GM23338 (cell line): ENCODE measurements around the gene TRAF2. TPM values are rescaled to one million over a fixed set of nuclear protein-coding genes. Genes with fewer than 3 reads are reported as not detected.

ENCODE experiments used
- ATAC-seq: fragments of 200-7000 bp; cut with Tn5 transposase; 3 replicates; pipeline ENCODE4 v1.9.1; 2020
- DNase-seq: peaks from one replicate; pipeline ENCODE4 v3.0.0-alpha.2; 2015; ENCODE audit warnings: low spot score
- H2AFZ ChIP-seq: fragments of 200-600 bp; sonication (generic); 2 replicates; pipeline ENCODE4 v1.8.0; 2016; ENCODE audit warnings: antibody characterized with exemption, mild to moderate bottlenecking, moderate library complexity
- H3F3A ChIP-seq: fragments of 200-600 bp; sonication (generic); replicated peaks from 2 replicates; pipeline ENCODE4 v1.8.0; 2017; ENCODE audit warnings: antibody characterized with exemption, mixed run types, low read depth
- H3K27ac ChIP-seq: fragments of 200-600 bp; sonication (generic); 2 replicates; pipeline ENCODE4 v1.6.1; 2016; ENCODE audit warnings: low read depth
- H3K27me3 ChIP-seq: fragments of 200-600 bp; sonication (generic); 2 replicates; pipeline ENCODE4 v1.8.0; 2016; ENCODE audit warnings: mild to moderate bottlenecking, mixed run types, moderate library complexity; ENCODE audit not compliant: insufficient read depth
- H3K36me3 ChIP-seq: fragments of 200-600 bp; sonication (generic); 2 replicates; pipeline ENCODE4 v1.8.0; 2016; ENCODE audit warnings: mild to moderate bottlenecking; ENCODE audit not compliant: insufficient read depth
- H3K4me1 ChIP-seq: fragments of 200-600 bp; sonication (generic); 2 replicates; pipeline ENCODE4 v1.8.0; 2016; ENCODE audit warnings: mild to moderate bottlenecking, moderate library complexity; ENCODE audit not compliant: insufficient read depth
- H3K4me2 ChIP-seq: fragments of 200-600 bp; sonication (generic); 2 replicates; pipeline ENCODE4 v1.7.1; 2017; ENCODE audit warnings: mixed run types
- H3K4me3 ChIP-seq: fragments of 200-600 bp; sonication (generic); 2 replicates; pipeline ENCODE4 v1.6.1; 2016; ENCODE audit warnings: mixed run types
- H3K79me2 ChIP-seq: fragments of 200-600 bp; sonication (generic); replicated peaks from 2 replicates; pipeline ENCODE4 v1.8.0; 2017; ENCODE audit warnings: mild to moderate bottlenecking; ENCODE audit not compliant: insufficient read depth
- H3K9me2 ChIP-seq: fragments of 200-600 bp; sonication (generic); 2 replicates; pipeline ENCODE4 v1.8.0; 2017; ENCODE audit not compliant: insufficient read depth
- H4K20me1 ChIP-seq: fragments of 200-600 bp; sonication (generic); replicated peaks from 2 replicates; pipeline ENCODE4 v1.8.0; 2017; ENCODE audit warnings: mild to moderate bottlenecking; ENCODE audit not compliant: insufficient read depth
- H3K27ac Mint-ChIP-seq: 2 replicates; pipeline ENCODE4 v1.8.0; 2020; ENCODE audit warnings: inconsistent platforms, mild to moderate bottlenecking, moderate library complexity, mixed read lengths
- H3K27me3 Mint-ChIP-seq: 3 replicates; pipeline ENCODE4 v1.8.0; 2022; ENCODE audit warnings: low read depth, mild to moderate bottlenecking, moderate library complexity, mixed read lengths, inconsistent platforms; ENCODE audit not compliant: insufficient read depth, poor library complexity
- H3K36me3 Mint-ChIP-seq: 3 replicates; pipeline ENCODE4 v1.8.0; 2021; ENCODE audit warnings: low read depth, mild to moderate bottlenecking, inconsistent platforms, moderate library complexity, mixed read lengths
- H3K4me1 Mint-ChIP-seq: 3 replicates; pipeline ENCODE4 v1.8.0; 2020; ENCODE audit warnings: mild to moderate bottlenecking, inconsistent platforms, mixed read lengths
- H3K4me3 Mint-ChIP-seq: 3 replicates; pipeline ENCODE4 v1.8.0; 2021; ENCODE audit warnings: moderate library complexity, mild to moderate bottlenecking, inconsistent platforms, mixed read lengths
- H3K9me3 Mint-ChIP-seq: 3 replicates; pipeline ENCODE4 v1.8.0; 2020; ENCODE audit warnings: moderate library complexity, mild to moderate bottlenecking, inconsistent platforms, mixed read lengths
- CREB1 ChIP-seq: fragments of 250-450 bp; sonication (Bioruptor Pico); IDR thresholded peaks from 2 replicates; pipeline ENCODE4 v1.5.0; 2020; ENCODE audit warnings: low read depth, mild to moderate bottlenecking, moderate library complexity
- EZH2 ChIP-seq: fragments of 200-600 bp; sonication (generic); IDR thresholded peaks from one replicate; pipeline ENCODE4 v1.8.0; 2017; ENCODE audit warnings: antibody characterized with exemption, mild to moderate bottlenecking, low read depth; ENCODE audit not compliant: unreplicated experiment
- JUNB ChIP-seq: IDR thresholded peaks from one replicate; pipeline ENCODE4 v1.6.1; 2016; ENCODE audit warnings: antibody characterized with exemption; ENCODE audit not compliant: unreplicated experiment
- ZNF462 ChIP-seq: fragments of 250-450 bp; sonication (Bioruptor Pico); IDR thresholded peaks from 2 replicates; pipeline ENCODE4 v1.5.0; 2020; ENCODE audit warnings: mild to moderate bottlenecking, moderate library complexity
- polyA plus RNA-seq: library from polyadenylated mRNA; unstranded; fragments of >200 nt; fragmentation: Nextera tagmentation; extraction: Ambion mirVana; gene quantifications from 2 replicates; pipeline ENCODE4 v1.2.1, GENCODE V29; 2016
- total RNA-seq: library from RNA; depleted of rRNA; stranded (reverse); fragments of >200 nt; shearing (Covaris generic); gene quantifications from 2 replicates; pipeline ENCODE4 v1.2.3, GENCODE V29; 2014

Gene TRAF2
- total and polyA plus RNA-seq, 2 experiments from 2014 or later, result 25.4 to 39.9 TPM

- Histone ChIP-seq H3K9me2 (no peaks in the 10 kb centered on the region), H3K27ac (no peak overlapping the region; the same call in 1 of the 2 replicates), H3K36me3 (no peaks in the 10 kb centered on the region), H3K79me2 (no peaks in the 10 kb centered on the region), H4K20me1 (no peaks in the 10 kb centered on the region), H3K27me3 (peaks cover 8% of the 10 kb centered on the region; the same call in 1 of the 2 replicates), H2AFZ (no peak overlapping the region), H3K4me3 (no peak overlapping the region), H3F3A (no peaks in the 10 kb centered on the region), H3K4me2 (no peak overlapping the region; the same call in 1 of the 2 replicates), H3K4me1 (peaks cover 15% of the 10 kb centered on the region; the same call in 1 of the 2 replicates)
- Mint-ChIP-seq H3K27ac (peak overlapping the region; percentile 65; the same call in 1 of the 2 replicates), H3K4me3 (peak overlapping the region; percentile 45; the same call in 2 of the 3 replicates), H3K27me3 (peaks cover 39% of the 10 kb centered on the region), H3K4me1 (peaks cover 26% of the 10 kb centered on the region), H3K9me3 (no peaks in the 10 kb centered on the region; the same call in 2 of the 3 replicates), H3K36me3 (peaks cover 12% of the 10 kb centered on the region)
- peak; percentile 55 for DNase-seq
- TF ChIP-seq EZH2, result no peak
- TF ChIP-seq ZNF462 (CRISPR knock-in tag), result no peak
- no peak for TF ChIP-seq CREB1 (CRISPR knock-in tag)
- TF ChIP-seq JUNB, result no peak
- ATAC-seq, result peak; percentile 9
Observed at GRCh38 chr9:136840877-136841645, 45.3 kb upstream of the TRAF2 start.
